HG02852 (cell line): ENCODE results near the gene SLC39A7.

Experiments
- ATAC-seq: cut with Tn5 transposase; IDR thresholded peaks from one replicate; pipeline ENCODE4 v1.9.1; 2021; ENCODE audit warnings: mild to moderate bottlenecking, moderate library complexity; ENCODE audit not compliant: unreplicated experiment

The SLC39A7 gene

DNA sequence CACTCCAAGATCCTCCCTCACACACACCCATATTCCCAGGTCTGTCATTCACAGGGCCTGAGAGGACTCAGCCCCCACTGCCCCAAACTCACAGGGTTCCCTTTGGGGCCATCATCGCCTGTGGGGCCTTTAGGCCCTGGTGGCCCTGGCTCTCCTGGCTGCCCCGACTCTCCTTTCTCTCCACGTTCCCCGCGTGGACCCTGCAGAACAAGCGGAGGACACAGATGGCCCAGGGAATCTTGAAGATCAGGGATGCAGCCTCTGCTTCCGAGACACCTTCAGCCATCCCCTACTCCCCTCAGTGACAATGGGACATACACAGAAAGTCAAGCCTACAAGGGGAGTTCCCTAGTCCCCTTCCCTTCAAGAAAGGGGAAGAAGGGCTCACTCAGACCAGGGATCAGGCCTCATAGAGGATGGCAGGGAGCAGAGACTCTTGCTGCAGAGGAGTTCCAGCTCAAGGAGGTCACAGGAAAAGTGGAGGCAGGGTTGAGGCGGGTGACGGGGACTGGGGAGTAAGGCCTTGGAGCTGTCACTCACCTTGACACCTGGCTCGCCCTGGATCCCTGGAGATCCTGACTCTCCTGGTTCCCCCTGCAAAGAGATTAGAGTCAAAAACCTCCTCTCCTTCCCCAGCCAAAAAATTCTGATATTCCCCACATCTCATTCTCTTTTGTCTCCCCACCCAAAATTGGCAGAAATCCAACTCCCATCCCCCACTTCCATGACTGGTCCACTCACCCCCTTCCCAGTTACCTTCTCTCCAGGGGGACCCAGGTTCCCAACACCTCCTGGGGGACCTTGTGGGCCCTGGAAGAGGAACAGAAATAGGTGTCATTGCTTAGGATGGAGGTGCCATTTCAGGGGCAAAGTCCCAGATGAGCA, 31.1 kb upstream of the SLC39A7 start:
- ATAC-seq = no peak

DNA sequence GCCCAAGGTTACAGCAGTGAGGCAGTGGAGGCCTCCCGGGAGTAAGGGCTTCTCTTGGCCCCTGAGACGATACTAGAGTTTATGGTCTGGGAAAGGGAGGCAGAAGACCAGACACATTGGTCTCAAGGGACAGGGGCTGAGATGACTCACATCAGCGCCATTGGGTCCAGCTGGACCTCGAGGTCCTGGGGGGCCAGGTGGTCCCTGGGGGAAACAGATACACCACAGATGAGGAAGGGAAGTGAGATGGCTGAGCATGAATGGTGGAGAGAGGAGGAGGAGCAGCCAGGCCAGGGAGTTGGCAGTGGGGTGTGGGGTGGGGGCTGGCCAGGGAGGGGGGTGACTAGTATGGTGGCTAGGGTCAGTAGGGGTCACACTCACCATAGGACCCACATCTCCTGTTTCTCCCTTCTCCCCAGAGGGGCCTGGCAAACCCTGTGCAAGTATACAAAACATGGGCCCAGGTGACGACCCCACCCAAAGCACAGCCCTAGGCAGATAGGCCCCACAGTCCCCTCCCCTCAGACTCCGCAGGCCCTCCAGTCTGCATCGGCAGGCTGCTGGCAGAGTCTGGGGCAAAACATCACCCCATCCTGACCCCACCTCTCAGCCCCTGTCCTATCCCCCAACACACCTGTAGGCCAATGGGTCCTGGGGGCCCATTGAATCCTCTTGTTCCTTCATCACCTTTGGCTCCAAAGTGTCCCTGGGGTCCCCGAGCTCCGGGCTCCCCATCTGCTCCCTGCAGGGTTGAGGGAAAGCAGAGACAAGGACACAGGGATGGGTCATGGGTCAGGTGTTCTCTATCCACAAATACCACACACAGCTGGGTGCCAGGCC, 30.3 kb upstream of the SLC39A7 start:
- no peak for ATAC-seq

DNA sequence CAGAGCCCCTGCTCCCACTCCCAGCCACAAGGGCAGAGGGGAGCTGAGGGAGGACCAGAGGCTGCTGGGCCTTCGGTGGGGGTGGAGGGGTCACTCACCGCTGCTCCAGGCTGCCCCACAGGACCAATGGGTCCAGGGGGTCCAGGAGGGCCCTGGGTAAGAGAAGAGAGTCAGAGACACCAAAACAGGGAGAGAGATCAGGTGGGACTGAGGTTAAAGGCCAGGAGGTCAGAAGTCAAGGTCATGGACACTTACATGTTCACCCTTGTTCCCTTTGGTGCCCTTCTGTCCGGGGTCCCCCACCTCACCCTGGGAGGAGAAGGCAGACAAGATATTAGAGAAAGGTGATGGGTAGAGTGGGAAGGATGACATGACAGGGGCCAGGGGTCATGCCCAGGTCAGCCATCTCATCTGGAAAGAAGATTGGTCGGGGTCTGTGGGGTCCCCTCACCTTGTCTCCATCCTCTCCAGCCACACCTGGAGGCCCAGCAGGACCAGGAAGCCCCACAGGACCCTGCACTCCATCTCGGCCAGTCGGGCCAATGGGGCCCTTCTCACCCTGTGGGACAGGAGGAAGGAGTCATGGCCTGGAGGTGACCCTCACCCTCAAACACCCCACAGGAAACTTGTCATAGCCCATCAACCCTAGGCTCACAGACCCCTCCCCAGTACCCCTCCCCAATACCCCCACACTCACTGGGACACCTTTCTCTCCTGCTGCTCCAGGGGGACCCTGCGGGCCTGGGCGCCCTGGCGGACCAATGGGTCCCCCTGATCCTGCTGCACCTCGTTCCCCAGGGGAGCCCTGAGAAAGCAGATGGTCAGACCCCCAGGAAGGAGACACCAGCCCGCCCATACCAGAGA, 29.4 kb upstream of the SLC39A7 start:
- ATAC-seq = no peak

DNA sequence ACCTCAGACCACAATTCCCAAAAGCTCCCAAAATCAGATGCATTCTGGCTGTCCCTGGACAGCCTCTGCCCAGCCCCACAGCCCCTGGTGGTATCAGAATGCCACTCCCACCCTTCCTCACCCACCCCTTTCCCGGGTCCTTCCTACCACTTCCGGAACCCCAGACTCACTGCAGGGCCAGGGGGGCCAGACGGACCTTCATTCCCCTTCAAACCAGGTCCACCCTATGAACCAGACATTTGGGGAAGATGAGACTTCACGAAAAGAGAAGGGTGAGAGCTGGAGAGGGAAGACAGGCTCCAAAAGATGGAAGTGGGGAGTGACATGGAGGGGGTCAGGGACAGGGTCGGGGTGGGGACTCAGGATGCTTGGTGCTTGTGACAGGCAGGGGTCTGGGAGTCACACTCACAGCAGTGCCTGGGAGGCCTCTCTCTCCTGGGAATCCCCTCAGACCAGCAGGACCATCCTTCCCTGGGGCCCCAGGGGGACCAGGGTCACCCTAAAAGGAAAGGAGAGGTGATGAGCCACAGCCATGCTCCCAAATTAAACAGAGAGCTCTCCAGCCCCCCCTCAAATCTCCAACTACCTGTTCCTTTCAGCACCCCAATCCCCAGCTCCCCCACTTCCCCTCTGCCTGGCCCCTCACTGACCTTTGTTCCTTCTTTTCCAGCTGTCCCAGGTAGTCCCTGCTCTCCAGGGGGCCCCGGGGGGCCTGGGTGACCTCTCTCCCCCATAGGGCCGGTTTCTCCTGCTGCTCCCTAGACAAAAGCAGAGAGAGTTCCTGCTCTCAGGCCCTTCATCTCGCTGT, 28.6 kb upstream of the SLC39A7 start:
- ATAC-seq = no peak

DNA sequence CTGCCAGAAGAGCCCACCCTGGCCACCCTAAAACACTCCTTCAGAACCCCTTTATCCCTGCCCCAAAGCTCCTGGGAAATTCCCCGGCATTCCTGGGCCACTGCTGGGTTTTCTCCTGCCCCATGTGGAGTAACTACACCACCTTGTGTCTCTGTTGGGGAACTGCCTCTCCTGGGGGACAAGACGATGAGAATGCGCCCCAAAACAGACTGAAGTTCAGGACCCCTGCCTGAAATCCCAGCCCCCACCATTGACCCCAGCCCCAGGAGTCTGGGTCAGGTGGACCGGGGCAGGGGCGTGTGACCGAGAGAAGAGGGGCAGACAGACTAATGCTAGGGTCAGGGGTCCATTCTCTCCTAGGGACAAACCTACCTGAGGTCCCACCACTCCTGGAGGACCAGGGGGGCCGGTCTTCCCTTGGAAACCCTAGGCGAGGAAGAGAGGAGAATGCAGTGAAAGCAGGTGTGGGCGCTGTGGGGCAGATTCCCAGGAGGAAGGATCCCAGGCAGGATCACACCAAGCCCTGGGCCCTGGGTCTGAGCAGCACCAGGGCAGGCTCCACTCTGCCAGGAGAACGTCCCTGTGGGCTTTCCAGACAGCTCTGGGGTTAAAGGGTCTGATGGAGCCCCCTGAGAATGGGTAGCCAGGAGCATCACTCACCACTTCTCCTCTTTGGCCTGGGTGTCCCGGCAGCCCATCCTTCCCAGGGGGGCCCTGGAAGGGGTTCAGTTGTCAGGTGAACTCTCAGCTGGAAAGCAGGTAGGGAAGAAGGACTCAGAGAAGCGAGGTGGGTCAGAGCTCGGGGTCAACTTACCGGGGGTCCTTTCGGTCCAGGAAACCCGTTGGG, 27.8 kb upstream of the SLC39A7 start:
- ATAC-seq = no peak

DNA sequence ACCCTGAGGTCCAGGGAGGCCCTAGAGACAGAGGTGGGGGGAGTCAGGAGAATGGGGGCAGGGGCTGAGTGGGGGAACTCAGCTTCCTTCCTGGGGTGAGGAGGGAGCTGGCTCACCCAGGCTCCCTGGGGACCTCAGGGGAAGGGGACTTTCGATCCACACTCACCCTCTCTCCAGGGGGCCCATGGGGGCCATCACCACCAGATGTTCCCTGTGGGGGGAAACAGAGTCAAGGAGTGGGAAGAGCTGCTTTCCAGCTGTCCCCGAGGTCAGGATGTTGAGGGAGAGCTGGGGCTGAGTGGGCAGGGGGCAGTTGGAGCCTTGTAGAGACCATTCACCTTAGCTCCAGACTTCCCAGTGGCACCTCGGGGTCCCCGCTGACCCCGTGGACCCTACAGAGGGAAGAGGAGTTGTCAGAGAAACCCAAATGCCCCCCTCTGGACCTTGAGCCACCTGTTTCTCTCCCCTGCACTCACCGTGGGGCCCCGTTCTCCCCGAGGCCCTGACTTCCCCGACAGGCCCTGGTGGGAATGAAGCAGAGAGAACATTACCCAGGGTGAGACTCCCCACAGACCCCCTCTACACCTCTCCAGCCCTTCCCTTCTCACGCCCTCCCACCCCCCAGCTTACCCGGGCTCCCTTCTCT, 27.0 kb upstream of the SLC39A7 start:
- no peak for ATAC-seq

DNA sequence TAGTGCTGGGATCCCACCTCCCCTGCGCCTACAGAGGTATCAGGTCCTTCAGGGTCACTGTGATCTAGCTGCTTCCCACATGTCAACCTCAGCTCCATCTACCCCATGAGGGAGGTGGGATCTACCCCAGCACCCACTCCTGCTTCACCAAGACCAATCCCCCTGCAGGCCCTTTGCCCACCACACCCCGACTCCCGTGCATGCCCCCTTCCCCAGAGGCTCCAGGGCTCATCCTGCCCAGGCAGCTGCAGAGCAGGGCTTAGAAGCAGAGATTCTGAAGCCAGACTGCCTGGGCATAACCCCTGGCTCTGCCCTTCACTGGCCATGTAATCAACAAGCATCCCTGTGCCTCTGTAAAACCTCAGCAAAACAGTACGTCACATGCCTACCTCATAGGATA, 25.9 kb upstream of the SLC39A7 start:
- ATAC-seq = no peak

DNA sequence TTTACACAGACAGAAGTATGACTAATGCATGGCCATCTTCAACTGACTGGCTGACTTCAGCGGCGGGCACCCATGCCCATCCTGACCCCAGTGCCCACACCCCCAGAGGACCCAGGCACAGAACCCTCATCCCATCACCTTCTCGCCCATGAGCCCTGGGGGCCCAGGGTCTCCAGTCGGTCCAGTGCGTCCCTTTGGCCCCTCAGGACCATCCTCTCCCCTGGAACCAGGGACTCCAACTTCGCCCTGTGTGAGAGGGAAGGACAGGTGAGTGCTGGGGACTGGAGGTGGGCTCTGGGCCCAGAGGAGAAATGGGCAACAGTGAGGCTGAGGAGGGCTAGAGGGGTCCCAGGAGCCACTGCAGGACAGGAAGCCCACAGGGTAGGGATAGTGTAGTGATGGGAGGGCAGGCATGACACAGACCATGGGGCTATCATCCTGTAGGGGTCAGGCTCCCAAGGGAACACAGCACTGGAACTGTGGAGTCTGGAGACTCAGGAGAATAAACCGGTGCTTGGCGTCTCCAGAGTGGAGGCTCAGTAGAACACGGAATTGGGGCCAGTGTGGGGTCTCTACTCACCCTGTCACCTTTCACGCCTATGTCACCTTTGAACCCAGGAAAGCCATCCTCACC, 25.1 kb upstream of the SLC39A7 start:
- ATAC-seq = no peak

DNA sequence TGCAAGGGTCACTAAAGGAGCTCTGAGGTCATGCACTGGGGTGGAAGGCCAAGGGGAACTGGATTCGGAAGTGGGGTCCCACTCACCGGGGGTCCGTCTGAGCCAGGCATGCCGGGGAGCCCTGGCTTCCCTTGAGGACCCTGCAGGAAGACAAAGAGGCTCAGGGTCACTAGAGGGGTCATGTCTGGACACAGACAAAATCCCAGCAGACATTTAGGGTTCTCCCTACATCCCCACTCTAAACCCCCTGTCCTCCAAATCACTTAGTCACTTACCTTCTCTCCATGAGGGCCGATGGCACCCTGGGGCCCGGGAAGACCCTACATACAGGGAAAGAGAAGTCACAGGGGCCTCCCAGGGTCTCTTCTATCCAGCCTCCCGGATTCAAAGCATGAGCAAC, 23.8 kb upstream of the SLC39A7 start:
- ATAC-seq = no peak

DNA sequence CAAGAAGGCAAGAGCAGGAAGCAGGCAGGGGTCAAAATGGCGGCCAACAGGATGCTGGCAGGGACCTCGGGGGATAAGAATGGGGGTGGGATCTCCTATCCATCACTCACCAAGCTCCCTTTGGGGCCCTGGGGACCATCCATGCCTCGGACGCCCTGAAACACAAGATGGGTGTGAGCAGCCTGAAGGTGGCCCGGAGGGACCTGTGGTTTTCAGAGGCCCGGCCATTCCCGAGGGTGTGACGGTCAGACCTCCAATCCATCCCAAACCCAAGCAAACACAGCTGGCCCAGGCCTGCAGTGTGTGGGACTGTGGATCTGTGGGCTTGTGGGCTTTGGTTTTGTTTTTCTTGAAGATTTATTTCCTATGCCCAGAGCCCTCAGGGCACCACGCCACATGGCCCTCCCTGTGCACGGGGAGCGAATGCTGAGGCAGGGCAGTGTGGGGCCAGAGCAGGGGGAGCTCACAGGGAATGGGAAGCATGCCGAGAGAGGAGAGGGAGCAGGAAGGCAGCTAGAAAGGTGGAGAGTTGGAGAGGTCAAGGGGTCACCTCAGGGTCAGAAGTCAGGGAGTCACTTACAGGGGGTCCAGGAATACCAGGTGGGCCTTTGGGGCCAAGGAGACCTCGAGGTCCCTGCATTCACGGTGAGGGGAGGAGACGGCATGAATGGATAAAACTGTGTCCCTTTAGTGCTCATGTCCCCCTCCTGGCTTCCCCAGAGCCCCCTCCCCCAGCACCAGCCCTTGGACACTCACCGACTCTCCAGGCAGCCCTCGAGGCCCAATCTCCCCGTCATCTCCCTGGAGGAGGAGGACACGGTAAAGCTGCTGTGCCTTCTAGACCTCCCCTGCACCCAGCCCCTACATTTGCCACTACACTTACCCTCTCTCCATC, 22.9 kb upstream of the SLC39A7 start:
- no peak for ATAC-seq

DNA sequence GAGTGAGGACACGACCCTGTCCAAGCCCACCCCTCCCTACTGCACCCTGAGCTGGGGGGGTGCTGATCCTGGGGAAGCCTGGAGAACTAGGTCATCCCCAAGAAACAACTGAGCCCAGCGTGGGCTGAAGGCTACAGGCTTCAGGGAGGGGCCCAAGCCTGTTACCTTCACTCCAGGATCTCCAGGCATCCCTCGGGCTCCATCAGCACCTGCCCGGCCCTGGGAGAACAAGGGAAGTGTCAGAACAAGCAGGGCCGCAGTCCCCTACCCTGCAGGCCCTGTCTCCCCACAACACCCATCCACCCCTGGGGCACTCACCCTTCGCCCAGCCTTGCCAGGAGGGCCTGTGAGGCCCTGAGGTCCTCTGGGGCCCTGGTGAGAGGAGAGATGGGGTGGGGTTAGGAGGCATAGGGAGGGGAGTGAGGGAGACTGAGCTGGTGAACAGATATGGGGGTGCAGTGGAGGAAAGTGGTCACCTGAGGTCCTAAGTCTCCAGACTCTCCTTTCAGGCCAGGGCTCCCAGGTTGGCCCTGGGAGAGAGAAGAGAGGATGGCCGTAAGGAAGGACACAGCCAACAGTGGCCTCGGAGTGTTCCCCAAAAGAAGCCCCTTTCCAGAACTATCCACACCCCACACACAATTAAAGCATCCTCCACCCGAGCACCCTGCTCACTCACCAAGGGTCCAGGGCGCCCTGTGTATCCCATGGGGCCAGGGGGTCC, 21.8 kb upstream of the SLC39A7 start:
- no peak for ATAC-seq

DNA sequence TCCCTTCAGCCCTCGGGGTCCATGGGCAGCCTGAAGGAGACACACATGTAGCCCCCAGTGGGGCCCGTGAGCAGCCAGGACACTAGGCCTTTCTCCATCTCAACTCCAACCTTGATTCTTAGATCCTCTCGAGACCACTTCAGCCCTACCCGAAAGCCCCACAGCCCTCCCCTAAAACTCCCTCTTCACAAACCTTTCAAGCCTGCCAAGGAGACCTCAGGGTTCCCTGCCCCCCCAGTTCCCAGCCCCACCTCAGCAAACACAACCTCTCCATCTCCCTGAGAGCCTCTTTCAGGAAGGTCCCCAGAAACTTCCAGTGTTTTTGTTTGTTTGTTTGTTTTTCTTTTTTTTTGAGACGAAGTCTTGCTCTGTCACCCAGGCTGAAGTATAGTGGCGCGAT, 19.5 kb upstream of the SLC39A7 start:
- no peak for ATAC-seq

DNA sequence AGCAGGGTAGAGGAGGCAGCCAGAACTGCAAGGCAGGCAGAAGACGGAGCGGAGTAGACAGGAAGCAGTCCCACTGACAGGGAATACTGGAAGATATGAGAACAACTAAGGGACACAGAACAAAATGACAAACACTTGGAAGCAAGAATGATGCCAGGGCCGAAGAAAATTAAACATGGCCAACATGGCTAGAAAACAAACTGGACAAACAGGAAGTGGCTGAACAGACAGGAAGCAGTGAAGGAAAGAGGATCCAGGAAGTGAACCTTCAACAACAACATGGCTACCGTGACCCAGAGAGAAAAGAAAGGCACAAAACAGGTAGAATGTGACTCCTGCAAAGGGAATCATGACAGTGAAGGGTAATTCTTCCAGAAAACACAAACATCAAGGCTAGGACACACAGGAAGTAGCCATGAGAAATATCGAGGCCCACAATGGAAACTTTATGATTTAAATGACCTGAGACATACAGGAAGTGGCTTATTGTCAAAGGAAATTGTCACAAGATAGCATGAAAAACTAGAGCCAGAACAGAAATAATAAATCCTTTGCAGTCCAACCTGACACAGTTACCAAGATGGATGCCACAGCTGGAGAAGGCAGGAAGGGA, 17.5 kb upstream of the SLC39A7 start:
- no peak for ATAC-seq

DNA sequence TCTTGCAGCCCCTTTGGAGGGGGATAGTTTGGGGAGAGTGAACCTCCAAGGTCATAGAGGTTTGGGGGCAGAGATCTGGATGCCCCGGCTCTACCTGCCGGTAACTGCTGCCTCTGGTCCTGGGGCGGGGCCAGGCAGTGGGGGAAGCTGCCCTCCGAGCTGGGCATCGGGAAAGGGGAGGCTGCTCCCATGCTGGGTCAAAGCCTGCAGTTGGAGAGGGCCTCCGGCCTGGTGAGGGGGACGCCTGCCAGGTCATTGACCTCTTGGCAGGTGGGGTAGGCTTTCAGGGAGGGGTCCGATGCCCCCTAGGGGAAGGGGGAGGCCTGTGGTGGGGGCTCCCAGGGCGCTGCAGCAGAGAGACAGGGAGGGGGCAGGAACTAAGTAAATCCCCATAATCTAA, 15.5 kb upstream of the SLC39A7 start:
- no peak for ATAC-seq

DNA sequence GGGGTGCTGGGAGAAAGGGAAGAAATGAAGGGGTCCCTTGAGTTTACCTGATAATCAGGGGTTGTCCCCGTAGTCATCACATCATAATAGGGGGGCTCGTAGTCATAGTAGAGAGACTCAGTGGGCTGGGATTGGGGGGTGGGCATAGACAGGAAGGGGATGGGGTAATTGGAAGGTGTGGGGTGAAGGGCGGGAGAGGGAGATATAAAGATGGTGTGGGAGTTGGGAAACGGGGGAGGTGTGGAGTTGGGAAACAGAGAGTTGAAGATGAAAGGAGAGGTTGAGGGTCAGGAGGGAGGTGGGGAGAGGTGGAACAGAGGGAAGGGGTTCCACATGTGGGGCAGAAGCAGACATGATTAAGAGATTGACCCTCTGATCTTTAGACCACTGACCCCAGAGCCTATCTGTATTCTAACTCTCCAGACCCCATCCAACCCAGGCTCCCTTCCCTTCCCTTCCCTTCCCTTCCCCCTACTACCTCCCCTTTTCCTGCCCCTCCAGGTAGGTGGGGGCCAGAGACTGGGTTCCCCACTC, 14.9 kb upstream of the SLC39A7 start:
- no peak for ATAC-seq

DNA sequence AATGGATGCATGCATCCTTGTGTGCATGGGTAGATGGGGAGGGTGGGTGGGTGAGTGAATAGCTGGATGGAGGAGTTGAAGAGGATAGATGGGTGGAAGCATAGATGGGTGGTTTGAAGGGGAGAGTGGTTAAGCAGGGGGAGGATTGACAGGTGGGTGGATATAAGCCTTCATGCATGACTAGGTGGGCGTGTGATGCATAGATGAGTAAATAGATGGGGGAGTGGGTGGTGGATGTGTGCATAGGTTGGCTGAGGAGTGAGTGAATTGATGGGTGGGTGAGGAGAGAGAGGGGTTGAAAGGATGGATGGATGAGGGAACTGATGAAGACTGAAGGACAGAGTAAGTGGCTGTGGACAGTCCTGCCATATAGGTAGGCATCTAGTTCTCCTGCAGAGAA, 12.9 kb upstream of the SLC39A7 start:
- no peak for ATAC-seq
